Prostate gland (tissue), 2 donors: ENCODE measurements around the gene FARP2.

ENCODE experiments used
- POLR2A ChIP-seq: fragments of 450-650 bp; IDR thresholded peaks from one replicate; pipeline ENCODE4 v1.6.1; 2016; ENCODE audit warnings: antibody characterized with exemption, mild to moderate bottlenecking
- POLR2AphosphoS5 ChIP-seq: sonication (generic); formaldehyde crosslinking; IDR thresholded peaks from one replicate; pipeline ENCODE4 v1.6.1; 2017; ENCODE audit warnings: antibody characterized with exemption
- TF ChIP-seq, protein P1 (sequence below), 4 experiments: fragments of 200-600 bp in 2 of 4; fragments of 450-650 bp in 2 of 4; sonication (generic) in 2 of 4; IDR thresholded peaks; 1 replicate in 3 of 4; 2 replicates in 1 of 4; pipeline ENCODE4 v1.5.1; 2016 to 2019; ENCODE audit warnings: antibody characterized with exemption in 4 of 4, mild to moderate bottlenecking in 2 of 4, moderate library complexity in 2 of 4

DNA sequence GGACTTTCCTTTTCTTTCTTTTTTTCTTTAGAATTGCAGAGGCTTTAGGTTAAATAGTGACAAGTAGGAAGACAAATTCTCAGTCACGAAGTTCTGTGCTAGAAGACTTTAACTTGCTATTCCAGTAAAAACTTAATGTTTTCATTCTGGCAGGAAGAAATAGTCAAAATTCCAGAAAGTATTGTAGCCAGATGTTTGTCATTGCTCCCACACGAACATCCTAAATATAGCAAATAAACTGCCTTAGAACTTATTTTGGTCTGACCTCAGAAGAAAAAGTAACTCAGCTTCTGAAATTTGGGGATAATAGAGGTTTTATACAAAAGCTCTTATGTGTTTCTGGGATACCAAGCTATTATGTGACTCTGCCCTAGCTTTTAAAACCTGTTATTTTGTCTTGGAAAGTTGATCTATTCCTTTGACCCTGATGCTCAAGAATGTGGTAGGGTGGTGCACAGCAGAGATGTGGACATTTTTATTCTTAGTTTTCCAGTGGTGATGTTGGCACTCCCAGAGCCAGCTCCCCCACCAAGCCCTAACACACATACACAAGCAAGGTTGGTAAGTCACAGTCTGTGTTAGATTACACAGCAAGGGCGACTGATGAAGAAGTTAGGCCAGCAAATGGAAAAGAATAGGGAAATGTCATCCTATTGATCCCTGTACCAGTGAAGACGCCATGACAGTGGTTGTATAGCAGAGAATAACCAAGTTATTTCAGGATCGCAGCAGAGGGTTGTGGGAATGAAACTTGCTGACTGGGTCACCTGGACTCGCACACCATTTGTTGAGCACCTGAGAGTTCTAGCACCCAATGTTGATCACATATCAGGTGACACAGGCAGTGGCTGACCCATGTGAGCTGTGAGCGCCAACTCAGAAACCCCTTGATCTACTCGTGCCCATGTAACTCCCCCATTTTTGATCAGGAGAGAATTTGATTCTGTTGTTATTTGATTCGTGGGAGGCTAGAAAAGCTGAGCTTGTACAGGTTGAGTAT, 23.7 kb downstream of the FARP2 start:
- TF ChIP-seq, protein P1, sequence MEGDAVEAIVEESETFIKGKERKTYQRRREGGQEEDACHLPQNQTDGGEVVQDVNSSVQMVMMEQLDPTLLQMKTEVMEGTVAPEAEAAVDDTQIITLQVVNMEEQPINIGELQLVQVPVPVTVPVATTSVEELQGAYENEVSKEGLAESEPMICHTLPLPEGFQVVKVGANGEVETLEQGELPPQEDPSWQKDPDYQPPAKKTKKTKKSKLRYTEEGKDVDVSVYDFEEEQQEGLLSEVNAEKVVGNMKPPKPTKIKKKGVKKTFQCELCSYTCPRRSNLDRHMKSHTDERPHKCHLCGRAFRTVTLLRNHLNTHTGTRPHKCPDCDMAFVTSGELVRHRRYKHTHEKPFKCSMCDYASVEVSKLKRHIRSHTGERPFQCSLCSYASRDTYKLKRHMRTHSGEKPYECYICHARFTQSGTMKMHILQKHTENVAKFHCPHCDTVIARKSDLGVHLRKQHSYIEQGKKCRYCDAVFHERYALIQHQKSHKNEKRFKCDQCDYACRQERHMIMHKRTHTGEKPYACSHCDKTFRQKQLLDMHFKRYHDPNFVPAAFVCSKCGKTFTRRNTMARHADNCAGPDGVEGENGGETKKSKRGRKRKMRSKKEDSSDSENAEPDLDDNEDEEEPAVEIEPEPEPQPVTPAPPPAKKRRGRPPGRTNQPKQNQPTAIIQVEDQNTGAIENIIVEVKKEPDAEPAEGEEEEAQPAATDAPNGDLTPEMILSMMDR (IDR thresholded peaks at IDR 0.05) = no peak
- no peak for TF ChIP-seq POLR2A
- no peak for TF ChIP-seq POLR2AphosphoS5
